ENCODE results near the gene QRICH1. TPM values are rescaled to one million over a fixed set of nuclear protein-coding genes. Genes with fewer than 3 reads are reported as not detected.

The QRICH1 gene
- total and polyA plus RNA-seq, 2 donors (not counting 3 experiments of a cell fraction or from before 2014, with no cell fraction given), result 89.7 to 116 TPM

GRCh38 chr3:49053543-49053942 lies 40.3 kb downstream of the QRICH1 start:
- intact Hi-C loops (cut with micrococcal nuclease), result no loop called here
- DNase-seq (ENCODE audit: low read depth, low spot score), result no peak
- no peak overlapping the region for H3K27ac ChIP-seq (ENCODE audit: insufficient read depth, low read depth, low read length)
- BruUV-seq (replicated peaks), result no TSS peak
- POLR2A ChIA-PET, result no interaction called here
- CTCF ChIA-PET, result interaction anchor here (1.4 kb wide), 1 partner anchor 12 kb away, joined by 4 read pairs; no protein-coding TSS in a partner anchor
- no peak overlapping the region for H3K4me3 ChIP-seq (replicated peaks in 1 of 3; ENCODE audit: insufficient read depth in 1 of 3, low read depth in 1 of 3, low read length in 3 of 3)
- no peak overlapping the region for H3K9ac ChIP-seq (replicated peaks; ENCODE audit: extremely low read depth, insufficient read depth, low read length)
- TF ChIP-seq MYC (IDR thresholded peaks at IDR 0.05; ENCODE audit: low read depth, low read length), result no peak
- TF ChIP-seq EZH2 (IDR thresholded peaks at IDR 0.05; ENCODE audit: borderline replicate concordance, low read depth, low read length, severe bottlenecking), result no peak
- no peak for TF ChIP-seq POLR2A (IDR thresholded peaks at IDR 0.05; ENCODE audit: low read depth, low read length)
- TF ChIP-seq POLR2AphosphoS5 (IDR thresholded peaks at IDR 0.05; ENCODE audit: insufficient read depth, low read depth, low read length), result no peak
- no peak for TF ChIP-seq FOS (IDR thresholded peaks at IDR 0.05; ENCODE audit: borderline replicate concordance, insufficient read depth, low read length)
- no peak for TF ChIP-seq MAX (IDR thresholded peaks at IDR 0.05; ENCODE audit: insufficient read depth, insufficient read length)
- no peak for TF ChIP-seq GATA2 (IDR thresholded peaks at IDR 0.05; ENCODE audit: insufficient read depth, insufficient read length, low read depth, low read length)
- TF ChIP-seq JUN (IDR thresholded peaks at IDR 0.05; ENCODE audit: borderline replicate concordance, insufficient read depth, insufficient read length, low read depth), result no peak
- peaks cover 2% of the 10 kb centered on the region for H3K9me1 ChIP-seq (replicated peaks; ENCODE audit: control insufficient read depth, extremely low read depth, insufficient read depth, low read length)
- no peak overlapping the region for H2AFZ ChIP-seq (ENCODE audit: low read depth, low read length)
- H3K9me3 ChIP-seq (replicated peaks; ENCODE audit: control insufficient read depth, insufficient read depth, low read length), result no peaks in the 10 kb centered on the region
- FAIRE-seq, result no peak
- no peaks in the 10 kb centered on the region for H4K20me1 ChIP-seq (replicated peaks; ENCODE audit: control insufficient read depth, extremely low read depth, insufficient read depth, low read length)
- H3K27me3 ChIP-seq (ENCODE audit: control insufficient read depth in 2 of 2, insufficient read depth in 2 of 2, low read length in 2 of 2), result no peaks in the 10 kb centered on the region
- no peaks in the 10 kb centered on the region for H3K4me1 ChIP-seq (ENCODE audit: control insufficient read depth, extremely low read depth, insufficient read depth, low read length)
- H3K4me2 ChIP-seq (ENCODE audit: insufficient read depth, low read length), result no peak overlapping the region
- dilution Hi-C loops (cut with MboI; ENCODE audit: extremely low pct_ligation_motif_present, low sequenced_read_pairs), result no loop called here
- peaks cover 5% of the 10 kb centered on the region for H3K79me2 ChIP-seq (ENCODE audit: control insufficient read depth, insufficient read depth, low read length)
- H3K36me3 ChIP-seq (ENCODE audit: control insufficient read depth in 2 of 2, extremely low read depth in 1 of 2, insufficient read depth in 2 of 2, low read length in 2 of 2), result peaks cover 14 to 20% of the 10 kb centered on the region in 2 experiments

- TF ChIP-seq POLR2A (IDR thresholded peaks at IDR 0.05; ENCODE audit: low read depth, low read length) (no peak), CTCF (IDR thresholded peaks at IDR 0.05; ENCODE audit: extremely low read depth in 1 of 2, insufficient read depth in 1 of 2, low read depth in 1 of 2, low read length in 2 of 2) (no peak), MAX (IDR thresholded peaks at IDR 0.05; ENCODE audit: insufficient read depth, insufficient read length) (no peak), MYC (IDR thresholded peaks at IDR 0.05; ENCODE audit: low read depth, low read length) (no peak), JUN (IDR thresholded peaks at IDR 0.05; ENCODE audit: borderline replicate concordance, insufficient read depth, insufficient read length, low read depth) (no peak), FOS (IDR thresholded peaks at IDR 0.05; ENCODE audit: borderline replicate concordance, insufficient read depth, low read length) (no peak), EZH2 (IDR thresholded peaks at IDR 0.05; ENCODE audit: borderline replicate concordance, low read depth, low read length, severe bottlenecking) (no peak)
- FAIRE-seq (no peak), DNase-seq (ENCODE audit: low read depth, low spot score) (no peak)
- H3K27ac ChIP-seq (ENCODE audit: insufficient read depth, low read depth, low read length), result no peak overlapping the region
- H3K27me3 ChIP-seq (ENCODE audit: control insufficient read depth in 2 of 2, insufficient read depth in 2 of 2, low read length in 2 of 2), result no peaks in the 10 kb centered on the region
- ChIA-PET POLR2A (no interaction called here), CTCF (interaction anchor here (1.0 to 2.3 kb wide), 2 partner anchors 13 to 48 kb away, joined by 3 to 8 read pairs; no protein-coding TSS in a partner anchor)
- dilution Hi-C loops (cut with MboI; ENCODE audit: extremely low pct_ligation_motif_present, low sequenced_read_pairs), result no loop called here
- H4K20me1 ChIP-seq (replicated peaks; ENCODE audit: control insufficient read depth, extremely low read depth, insufficient read depth, low read length), result no peaks in the 10 kb centered on the region
- peaks cover 15 to 30% of the 10 kb centered on the region in 2 experiments for H3K36me3 ChIP-seq (ENCODE audit: control insufficient read depth in 2 of 2, extremely low read depth in 1 of 2, insufficient read depth in 2 of 2, low read length in 2 of 2)
- intact Hi-C loops (cut with micrococcal nuclease), result no loop called here
- H3K9me3 ChIP-seq (replicated peaks; ENCODE audit: control insufficient read depth, insufficient read depth, low read length), result no peaks in the 10 kb centered on the region
- H3K4me1 ChIP-seq (ENCODE audit: control insufficient read depth, extremely low read depth, insufficient read depth, low read length), result no peaks in the 10 kb centered on the region
- H2AFZ ChIP-seq (ENCODE audit: low read depth, low read length), result no peak overlapping the region
- BruUV-seq (replicated peaks), result no TSS peak
- no peaks in the 10 kb centered on the region for H3K79me2 ChIP-seq (ENCODE audit: control insufficient read depth, insufficient read depth, low read length)
- no peaks in the 10 kb centered on the region for H3K9me1 ChIP-seq (replicated peaks; ENCODE audit: control insufficient read depth, extremely low read depth, insufficient read depth, low read length)
- H3K4me2 ChIP-seq (ENCODE audit: insufficient read depth, low read length), result no peak overlapping the region
- H3K9ac ChIP-seq (replicated peaks; ENCODE audit: extremely low read depth, insufficient read depth, low read length), result no peak overlapping the region
- H3K4me3 ChIP-seq (replicated peaks in 1 of 3; ENCODE audit: insufficient read depth in 1 of 3, low read depth in 1 of 3, low read length in 3 of 3), result no peak overlapping the region
These were observed 58.6 kb downstream of the QRICH1 start for GRCh38 chr3:49035281-49035680.
